Measurements from ENCODE around the gene GPHB5.

GPHB5 gene

DNA sequence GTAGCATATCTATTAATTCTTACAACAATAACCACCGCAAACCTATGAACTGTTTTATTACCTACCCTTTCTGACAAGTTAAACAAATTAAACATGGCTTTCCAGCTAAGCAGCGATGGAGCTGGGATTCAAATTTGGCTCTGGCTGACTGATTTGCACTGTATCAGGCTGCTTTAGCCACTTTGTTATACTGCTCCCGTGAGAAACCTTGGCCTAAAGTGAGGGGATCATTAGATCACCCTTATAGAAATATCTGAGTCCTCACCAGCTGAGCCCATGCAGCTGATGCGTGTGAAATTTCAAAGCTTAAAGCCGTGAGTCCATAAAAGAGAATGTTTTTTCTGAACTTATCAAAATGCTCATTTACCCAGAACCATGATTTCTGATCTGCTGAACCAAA lies 8.1 kb upstream of the GPHB5 start:
- H3K27me3 ChIP-seq (ENCODE audit: control insufficient read depth, low read length), result no peaks in the 10 kb centered on the region

DNA sequence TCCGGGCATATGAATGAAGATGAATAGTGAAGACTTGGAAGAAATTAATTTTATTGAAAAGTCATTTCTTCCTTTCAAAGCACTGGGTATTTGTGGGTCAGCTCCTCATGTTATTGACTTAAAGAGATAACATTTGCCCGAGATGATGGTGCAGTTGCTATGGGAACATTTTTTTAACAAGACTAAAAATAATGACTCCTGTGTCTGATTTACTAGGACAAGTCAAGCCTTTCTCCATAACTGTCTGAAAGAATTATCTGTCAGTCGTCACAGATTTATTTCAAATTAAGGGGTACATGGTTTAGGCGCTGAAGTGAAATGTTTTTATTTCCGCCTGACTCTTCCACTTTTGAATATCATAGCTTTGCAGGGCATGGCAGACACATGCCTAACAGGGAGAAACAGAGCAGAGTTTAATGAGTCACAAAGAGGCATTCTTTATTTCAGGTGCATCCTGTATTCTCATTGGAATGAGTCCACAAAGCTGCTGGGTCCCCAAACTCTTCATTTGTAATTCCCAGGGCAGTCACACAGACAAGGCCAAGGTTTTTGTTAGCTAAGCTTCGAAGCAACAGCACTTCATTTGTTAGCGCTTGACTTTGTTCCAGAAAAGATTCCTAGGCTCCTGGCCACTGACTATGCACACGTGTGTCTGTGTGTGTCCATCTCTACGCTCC lies 4.3 kb upstream of the GPHB5 start:
- no peaks in the 10 kb centered on the region for H3K9me3 ChIP-seq (ENCODE audit: control insufficient read depth, insufficient read depth, low read length)
- no peak overlapping the region for H3K4me3 ChIP-seq (ENCODE audit: low read length)
- no peaks in the 10 kb centered on the region for H3K36me3 ChIP-seq (ENCODE audit: control insufficient read depth, low read length)
- H3F3A ChIP-seq (ENCODE audit: control insufficient read depth, insufficient read depth), result no peaks in the 10 kb centered on the region
- TF ChIP-seq EZH2phosphoT487 (IDR thresholded peaks at IDR 0.05; ENCODE audit: borderline replicate concordance, low read length), result no peak
- TF ChIP-seq, protein P1, sequence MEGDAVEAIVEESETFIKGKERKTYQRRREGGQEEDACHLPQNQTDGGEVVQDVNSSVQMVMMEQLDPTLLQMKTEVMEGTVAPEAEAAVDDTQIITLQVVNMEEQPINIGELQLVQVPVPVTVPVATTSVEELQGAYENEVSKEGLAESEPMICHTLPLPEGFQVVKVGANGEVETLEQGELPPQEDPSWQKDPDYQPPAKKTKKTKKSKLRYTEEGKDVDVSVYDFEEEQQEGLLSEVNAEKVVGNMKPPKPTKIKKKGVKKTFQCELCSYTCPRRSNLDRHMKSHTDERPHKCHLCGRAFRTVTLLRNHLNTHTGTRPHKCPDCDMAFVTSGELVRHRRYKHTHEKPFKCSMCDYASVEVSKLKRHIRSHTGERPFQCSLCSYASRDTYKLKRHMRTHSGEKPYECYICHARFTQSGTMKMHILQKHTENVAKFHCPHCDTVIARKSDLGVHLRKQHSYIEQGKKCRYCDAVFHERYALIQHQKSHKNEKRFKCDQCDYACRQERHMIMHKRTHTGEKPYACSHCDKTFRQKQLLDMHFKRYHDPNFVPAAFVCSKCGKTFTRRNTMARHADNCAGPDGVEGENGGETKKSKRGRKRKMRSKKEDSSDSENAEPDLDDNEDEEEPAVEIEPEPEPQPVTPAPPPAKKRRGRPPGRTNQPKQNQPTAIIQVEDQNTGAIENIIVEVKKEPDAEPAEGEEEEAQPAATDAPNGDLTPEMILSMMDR (IDR thresholded peaks at IDR 0.05; ENCODE audit: low read depth, low read length, poor library complexity, severe bottlenecking), result no peak
- H3K27ac ChIP-seq (ENCODE audit: low read depth, low read length), result no peak overlapping the region
- no peaks in the 10 kb centered on the region for H3K27me3 ChIP-seq (ENCODE audit: control insufficient read depth, low read length)
- H3K4me2 ChIP-seq (ENCODE audit: low read length), result no peak overlapping the region
- H4K20me1 ChIP-seq (ENCODE audit: control insufficient read depth, insufficient read depth, low read depth, low read length), result no peaks in the 10 kb centered on the region
- H3K4me1 ChIP-seq (ENCODE audit: control insufficient read depth, low read length), result no peaks in the 10 kb centered on the region
- H3K9me2 ChIP-seq (replicated peaks; ENCODE audit: control insufficient read depth, low read length), result no peaks in the 10 kb centered on the region
- H3K79me2 ChIP-seq (ENCODE audit: control insufficient read depth, low read length), result no peaks in the 10 kb centered on the region

More for the DNA sequence above, 8.1 kb upstream of the GPHB5 start:
- Histone ChIP-seq H3K4me1 (ENCODE audit: control insufficient read depth, low read length) (no peaks in the 10 kb centered on the region), H3K27ac (ENCODE audit: low read depth, low read length) (no peak overlapping the region), H3K36me3 (ENCODE audit: control insufficient read depth, low read length) (no peaks in the 10 kb centered on the region), H3K4me2 (ENCODE audit: low read length) (no peak overlapping the region), H3K9me2 (replicated peaks; ENCODE audit: control insufficient read depth, low read length) (no peaks in the 10 kb centered on the region), H3K9me3 (ENCODE audit: control insufficient read depth, insufficient read depth, low read length) (no peaks in the 10 kb centered on the region), H4K20me1 (ENCODE audit: control insufficient read depth, insufficient read depth, low read depth, low read length) (no peaks in the 10 kb centered on the region), H3K4me3 (ENCODE audit: low read length) (no peak overlapping the region), H3K79me2 (ENCODE audit: control insufficient read depth, low read length) (no peaks in the 10 kb centered on the region), H3F3A (ENCODE audit: control insufficient read depth, insufficient read depth) (no peaks in the 10 kb centered on the region)
- TF ChIP-seq, protein P1 (IDR thresholded peaks at IDR 0.05; ENCODE audit: low read depth, low read length, poor library complexity, severe bottlenecking), result no peak
- no peak for TF ChIP-seq EZH2phosphoT487 (IDR thresholded peaks at IDR 0.05; ENCODE audit: borderline replicate concordance, low read length)

DNA sequence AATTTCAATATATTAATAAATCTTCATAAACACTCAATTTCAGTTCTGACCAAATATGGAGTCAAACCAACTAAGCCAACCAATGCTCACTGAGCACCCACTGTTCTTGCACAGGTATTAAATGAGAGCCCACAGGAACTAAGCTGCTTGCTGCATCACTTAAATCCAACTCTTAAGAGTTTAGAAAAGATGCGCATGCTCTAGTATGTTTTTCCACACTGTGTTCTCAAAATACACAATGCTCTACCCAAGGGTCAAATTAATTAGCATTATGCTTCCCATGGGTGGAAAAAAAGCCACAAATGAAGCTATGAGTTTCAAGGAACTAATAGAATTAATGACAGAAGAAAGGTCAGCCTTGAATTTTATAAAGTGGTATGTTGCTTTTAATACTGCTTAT lies 3.7 kb upstream of the GPHB5 start:
- no peak for TF ChIP-seq EZH2phosphoT487 (IDR thresholded peaks at IDR 0.05; ENCODE audit: borderline replicate concordance, low read length)
- TF ChIP-seq, protein P1 (IDR thresholded peaks at IDR 0.05; ENCODE audit: low read depth, low read length, poor library complexity, severe bottlenecking), result no peak

More for the DNA sequence above, 3.7 kb upstream of the GPHB5 start:
- no peak overlapping the region for H3K4me3 ChIP-seq (ENCODE audit: low read length)
- H3K27me3 ChIP-seq (ENCODE audit: control insufficient read depth, low read length), result no peaks in the 10 kb centered on the region
- no peaks in the 10 kb centered on the region for H3K79me2 ChIP-seq (ENCODE audit: control insufficient read depth, low read length)
- no peak overlapping the region for H3K27ac ChIP-seq (ENCODE audit: low read depth, low read length)
- no peak overlapping the region for H3K4me2 ChIP-seq (ENCODE audit: low read length)
- no peaks in the 10 kb centered on the region for H4K20me1 ChIP-seq (ENCODE audit: control insufficient read depth, insufficient read depth, low read depth, low read length)
- no peaks in the 10 kb centered on the region for H3K36me3 ChIP-seq (ENCODE audit: control insufficient read depth, low read length)
- no peaks in the 10 kb centered on the region for H3K4me1 ChIP-seq (ENCODE audit: control insufficient read depth, low read length)
- no peaks in the 10 kb centered on the region for H3K9me3 ChIP-seq (ENCODE audit: control insufficient read depth, insufficient read depth, low read length)
- no peaks in the 10 kb centered on the region for H3K9me2 ChIP-seq (replicated peaks; ENCODE audit: control insufficient read depth, low read length)
- H3F3A ChIP-seq (ENCODE audit: control insufficient read depth, insufficient read depth), result no peaks in the 10 kb centered on the region

All from DOHH2 (cell line).